ENCODE measurements around the gene NPR1.

- no peak for TF ChIP-seq CTCF (conservative IDR thresholded peaks at IDR 0.05)
- no peak for TF ChIP-seq ZFX (IDR thresholded peaks at IDR 0.05)
These were observed 36.3 kb upstream of the NPR1 start for GRCh38 chr1:153642161-153642560.

Data from C4-2B (cell line).